ENCODE data around the gene SFT2D3. TPM values are rescaled to one million over a fixed set of nuclear protein-coding genes. Genes with fewer than 3 reads are reported as not detected.

Gene SFT2D3
- total RNA-seq, 1 donor from 2014 or later: 5.7 TPM

GRCh38 chr2:127681288-127681804 is 20.0 kb upstream of the SFT2D3 start:
- intact Hi-C loops (cut with micrococcal nuclease): no loop called here

GRCh38 chr2:127681976-127682857 is 19.1 kb upstream of the SFT2D3 start:
- intact Hi-C loops (cut with micrococcal nuclease): no loop called here

GRCh38 chr2:127683056-127683455 is 18.2 kb upstream of the SFT2D3 start:
- intact Hi-C loops (cut with micrococcal nuclease): no loop called here

GRCh38 chr2:127683757-127684156 is 17.5 kb upstream of the SFT2D3 start:
- intact Hi-C loops (cut with micrococcal nuclease): no loop called here

- intact Hi-C loops (cut with micrococcal nuclease): no loop called here
These were observed 15.8 kb upstream of the SFT2D3 start for GRCh38 chr2:127685410-127686080.

- intact Hi-C loops (cut with micrococcal nuclease): no loop called here
These were observed 12.9 kb upstream of the SFT2D3 start for GRCh38 chr2:127688405-127688804.

GRCh38 chr2:127690696-127691095 is 10.6 kb upstream of the SFT2D3 start:
- intact Hi-C loops (cut with micrococcal nuclease): no loop called here

- intact Hi-C loops (cut with micrococcal nuclease): no loop called here
These were observed 6.3 kb upstream of the SFT2D3 start for GRCh38 chr2:127694986-127695385.

- intact Hi-C loops (cut with micrococcal nuclease): no loop called here
These were observed 5.5 kb upstream of the SFT2D3 start for GRCh38 chr2:127695491-127696472.

- intact Hi-C loops (cut with micrococcal nuclease): no loop called here
These were observed 3.7 kb upstream of the SFT2D3 start for GRCh38 chr2:127697482-127698180.

- intact Hi-C loops (cut with micrococcal nuclease): no loop called here
These were observed 2.5 kb upstream of the SFT2D3 start for GRCh38 chr2:127698553-127699355.

GRCh38 chr2:127700527-127701192 is 637 bp upstream of the SFT2D3 start:
- intact Hi-C loops (cut with micrococcal nuclease): loop anchor here (1.0 to 10.0 kb wide), 10 partner anchors 53 to 1043 kb away; partner anchors contain the start of genes ERCC3, GPR17, GYPC and IWS1

- intact Hi-C loops (cut with micrococcal nuclease): loop anchor here (1.0 to 10.0 kb wide), 14 partner anchors 55 to 1045 kb away; partner anchors contain the start of genes ERCC3, GPR17, GYPC and IWS1
These were observed 526 bp downstream of the SFT2D3 start for GRCh38 chr2:127701651-127702394.

GRCh38 chr2:127702395-127703009 is 1.2 kb downstream of the SFT2D3 start:
- intact Hi-C loops (cut with micrococcal nuclease): loop anchor here (1.0 to 10.0 kb wide), 9 partner anchors 55 to 1045 kb away; partner anchors contain the start of genes ERCC3, GPR17, GYPC and WDR33

GRCh38 chr2:127703282-127703681 is 2.0 kb downstream of the SFT2D3 start:
- intact Hi-C loops (cut with micrococcal nuclease): loop anchor here (2.0 to 10.0 kb wide), 7 partner anchors 56 to 1046 kb away; partner anchors contain the start of genes ERCC3, GPR17 and GYPC

GRCh38 chr2:127704641-127705390 is 3.5 kb downstream of the SFT2D3 start:
- intact Hi-C loops (cut with micrococcal nuclease): loop anchor here (5.0 to 10.0 kb wide), 5 partner anchors 58 to 1048 kb away; partner anchors contain the start of genes ERCC3, GPR17 and GYPC

Data from T-helper 1 cell treated with Interleukin-12 subunit alpha and Interleukin-12 subunit beta and Interleukin-4 antibody, amounts not matched to agents 30 ng/mL and 1 ng/mL, for 36 hours (primary cell).